ENCODE measurements around the gene NACA. TPM values are rescaled to one million over a fixed set of nuclear protein-coding genes. Genes with fewer than 3 reads are reported as not detected.

NACA gene
- total RNA-seq, 6 experiments from 2014 or later = 218 to 501 (median 330) TPM

- peak in 1 of 3 donors; percentile 76 for DNase-seq
- Histone ChIP-seq H3K9me3 (no peaks in the 10 kb centered on the region), H3K36me3 (peaks cover 0 to 23% (median 2%) of the 10 kb centered on the region in 4 donors), H3K4me3 (peak overlapping the region in 2 of 3 donors; percentile 26 to 45), H3K4me1 (peaks cover 0 to 52% (median 23%) of the 10 kb centered on the region in 4 donors), H3K27ac (peak overlapping the region; percentile 59 to 80 (median 63)), H3K27me3 (no peaks in the 10 kb centered on the region)
- intact Hi-C loops (cut with DNase I) = loop anchor here in 1 of 2 donors (10.0 kb wide), 1 partner anchor 216 kb away; no protein-coding TSS in a partner anchor
- TF ChIP-seq, protein P1, sequence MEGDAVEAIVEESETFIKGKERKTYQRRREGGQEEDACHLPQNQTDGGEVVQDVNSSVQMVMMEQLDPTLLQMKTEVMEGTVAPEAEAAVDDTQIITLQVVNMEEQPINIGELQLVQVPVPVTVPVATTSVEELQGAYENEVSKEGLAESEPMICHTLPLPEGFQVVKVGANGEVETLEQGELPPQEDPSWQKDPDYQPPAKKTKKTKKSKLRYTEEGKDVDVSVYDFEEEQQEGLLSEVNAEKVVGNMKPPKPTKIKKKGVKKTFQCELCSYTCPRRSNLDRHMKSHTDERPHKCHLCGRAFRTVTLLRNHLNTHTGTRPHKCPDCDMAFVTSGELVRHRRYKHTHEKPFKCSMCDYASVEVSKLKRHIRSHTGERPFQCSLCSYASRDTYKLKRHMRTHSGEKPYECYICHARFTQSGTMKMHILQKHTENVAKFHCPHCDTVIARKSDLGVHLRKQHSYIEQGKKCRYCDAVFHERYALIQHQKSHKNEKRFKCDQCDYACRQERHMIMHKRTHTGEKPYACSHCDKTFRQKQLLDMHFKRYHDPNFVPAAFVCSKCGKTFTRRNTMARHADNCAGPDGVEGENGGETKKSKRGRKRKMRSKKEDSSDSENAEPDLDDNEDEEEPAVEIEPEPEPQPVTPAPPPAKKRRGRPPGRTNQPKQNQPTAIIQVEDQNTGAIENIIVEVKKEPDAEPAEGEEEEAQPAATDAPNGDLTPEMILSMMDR (IDR thresholded peaks at IDR 0.05) = no peak
- no peak for TF ChIP-seq POLR2A (IDR thresholded peaks at IDR 0.05)
- WGBS (ENCODE audit: insufficient coverage, low coverage, low lambda C conversion rate, missing lambda C conversion rate) = 46% methylated on average over 5 of the region's 5 CpGs
- ATAC-seq = peak; percentile 58 to 76 (median 66)
Measured at GRCh38 chr12:56768424-56768823, 43.3 kb upstream of the NACA start.

DNA sequence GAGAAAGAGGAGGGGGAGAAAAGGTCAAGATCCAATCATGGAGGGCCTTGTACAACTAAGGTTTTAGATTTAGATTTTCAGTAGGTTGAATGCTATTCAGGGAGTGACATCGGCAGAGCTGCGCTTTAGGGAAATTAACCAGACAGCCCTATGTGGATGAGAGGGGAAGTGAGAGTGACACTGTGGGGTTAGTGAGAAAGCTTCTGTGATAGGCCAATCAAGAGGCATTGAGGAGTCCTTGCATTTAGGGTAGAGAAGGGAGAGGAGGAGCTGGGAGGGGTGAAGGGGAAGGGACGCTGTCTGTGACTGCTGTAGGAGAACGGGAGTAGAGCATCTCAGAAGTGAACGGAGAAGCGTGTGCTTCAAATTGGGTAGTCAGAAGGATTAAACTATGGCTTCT lies 41.4 kb upstream of the NACA start:
- Histone ChIP-seq H3K27ac (peak overlapping the region; percentile 41 to 85 (median 81)), H3K27me3 (no peaks in the 10 kb centered on the region), H3K4me1 (peaks cover 0 to 45% (median 18%) of the 10 kb centered on the region in 4 donors), H3K4me3 (peak overlapping the region in 2 of 3 donors; percentile 62 to 72), H3K9me3 (no peaks in the 10 kb centered on the region), H3K36me3 (peaks cover 0 to 8% (median 2%) of the 10 kb centered on the region in 4 donors)
- no peak for TF ChIP-seq POLR2A (IDR thresholded peaks at IDR 0.05)
- TF ChIP-seq, protein P1 (IDR thresholded peaks at IDR 0.05) = no peak
- ATAC-seq (peak; percentile 30 to 57 (median 41)), DNase-seq (no peak)
- intact Hi-C loops (cut with DNase I) = loop anchor here in 1 of 2 donors (10.0 kb wide), 1 partner anchor 218 kb away; no protein-coding TSS in a partner anchor
- 20% methylated on average over 6 of the region's 6 CpGs for WGBS (ENCODE audit: insufficient coverage, low coverage, low lambda C conversion rate, missing lambda C conversion rate)

DNA sequence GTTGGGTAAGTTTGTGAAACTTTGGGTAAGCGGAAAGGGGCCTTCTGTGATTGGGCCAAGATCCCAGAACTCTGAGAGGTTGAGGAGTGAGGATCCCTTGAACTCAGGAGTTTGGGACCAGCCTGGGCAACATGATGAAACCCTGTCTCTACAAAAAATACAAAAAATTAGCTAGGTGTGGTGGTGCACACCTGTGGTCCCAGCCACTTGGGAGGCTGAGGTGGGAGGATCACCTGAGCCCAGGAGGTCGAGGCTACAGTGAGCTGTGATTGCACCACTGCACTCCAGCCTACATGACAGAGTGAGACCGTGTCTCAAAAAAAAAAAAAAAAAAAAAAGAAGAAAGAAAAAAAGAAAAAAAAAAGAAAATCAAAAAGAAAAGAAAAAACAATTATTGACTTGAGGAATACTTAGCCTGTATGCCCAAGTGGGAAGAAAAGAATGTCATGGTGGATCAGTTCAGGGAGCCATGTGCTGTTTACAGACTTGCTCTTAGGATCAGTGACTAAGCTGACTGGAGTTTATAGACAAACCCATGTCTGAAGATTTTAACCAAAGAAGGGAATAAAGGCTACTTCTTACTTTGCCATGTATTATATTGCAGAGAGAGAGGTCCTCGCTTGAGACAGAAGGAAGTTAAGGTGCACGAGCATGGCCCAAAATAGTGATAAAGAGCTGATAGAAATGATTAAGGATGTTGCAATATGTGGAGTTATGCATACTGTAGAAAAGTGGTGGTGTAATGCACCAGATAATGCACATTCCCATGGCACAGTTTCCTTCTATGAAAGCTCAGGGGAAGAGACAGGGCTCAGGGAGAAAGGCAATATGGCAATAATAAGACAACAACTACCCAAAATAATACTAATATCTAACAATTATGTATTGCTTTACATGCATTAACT lies 38.9 kb upstream of the NACA start:
- intact Hi-C loops (cut with DNase I) = loop anchor here (5.0 to 10.0 kb wide), 2 partner anchors 221 to 223 kb away; no protein-coding TSS in a partner anchor
- Histone ChIP-seq H3K27ac (peak overlapping the region; percentile 64 to 85 (median 81)), H3K9me3 (no peaks in the 10 kb centered on the region), H3K4me3 (peak overlapping the region; percentile 10 to 72 (median 62)), H3K4me1 (peaks cover 0 to 37% (median 15%) of the 10 kb centered on the region in 4 donors), H3K27me3 (no peaks in the 10 kb centered on the region), H3K36me3 (no peaks in the 10 kb centered on the region)
- TF ChIP-seq POLR2A (IDR thresholded peaks at IDR 0.05) = no peak
- TF ChIP-seq, protein P1 (IDR thresholded peaks at IDR 0.05) = no peak
- 17% methylated on average over 5 of the region's 5 CpGs for WGBS (ENCODE audit: insufficient coverage, low coverage, low lambda C conversion rate, missing lambda C conversion rate)
- DNase-seq (no peak), ATAC-seq (peak in 1 of 4 donors; percentile 11)

DNA sequence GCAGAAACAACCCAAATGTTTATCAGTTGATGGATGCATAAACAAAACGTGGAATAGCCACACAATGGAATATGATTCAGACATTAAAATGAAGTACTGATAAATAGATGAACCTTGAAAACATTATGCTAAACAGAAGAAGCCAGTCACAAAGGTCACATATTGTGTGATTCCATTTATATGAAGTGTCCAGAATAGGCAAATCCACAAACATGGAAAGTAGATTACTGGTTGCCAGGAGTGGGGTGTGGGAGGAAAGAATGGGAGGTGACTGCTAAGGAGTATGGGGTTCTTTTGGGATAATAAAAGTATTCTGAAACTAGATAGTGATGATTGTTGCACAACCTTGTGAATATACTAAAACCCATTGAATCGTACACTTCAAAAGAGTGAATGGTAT lies 36.7 kb upstream of the NACA start:
- intact Hi-C loops (cut with DNase I) = loop anchor here (5.0 to 10.0 kb wide), 2 partner anchors 223 to 225 kb away; no protein-coding TSS in a partner anchor
- DNase-seq (no peak), ATAC-seq (no peak)
- Histone ChIP-seq H3K27me3 (no peaks in the 10 kb centered on the region), H3K9me3 (no peaks in the 10 kb centered on the region), H3K4me3 (no peak overlapping the region), H3K4me1 (peaks cover 0 to 45% (median 11%) of the 10 kb centered on the region in 4 donors), H3K27ac (peak overlapping the region in 2 of 3 donors; percentile 38 to 84), H3K36me3 (no peaks in the 10 kb centered on the region)
- TF ChIP-seq POLR2A (IDR thresholded peaks at IDR 0.05) = no peak
- TF ChIP-seq, protein P1 (IDR thresholded peaks at IDR 0.05) = no peak
- 31% methylated on average over 2 of the region's 2 CpGs for WGBS (ENCODE audit: insufficient coverage, low coverage, low lambda C conversion rate, missing lambda C conversion rate)
